HCT116 (cell line): Measurements from ENCODE around the gene ZNF417. TPM values are rescaled to one million over a fixed set of nuclear protein-coding genes. Genes with fewer than 3 reads are reported as not detected.

Source experiments
- ATAC-seq: fragments of 200-7000 bp; cut with Tn5 transposase; 2 replicates; pipeline ENCODE4 v1.9.1; 2020; ENCODE audit warnings: mild to moderate bottlenecking, moderate library complexity
- BruUV-seq: library from RNA; stranded (reverse); fragments of 400-500 nt; replicated peaks from 2 replicates; lab custom pipeline; 2021; lab: Mats Ljungman, UMichigan
- CTCF ChIA-PET: fragments of 300-600 bp; sonication (Branson Sonifier 250); formaldehyde crosslinking; loops from one replicate; lab custom pipeline; 2021; ENCODE audit warnings: antibody characterized with exemption; lab: Charles Lee
- POLR2A ChIA-PET: fragments of 300-600, 350-600 bp; sonication (Branson Sonifier 250); formaldehyde crosslinking; loops from one replicate; lab custom pipeline; 2021; ENCODE audit warnings: antibody characterized with exemption; lab: Charles Lee
- RAD21 ChIA-PET, 2 experiments: fragments of 300-600 bp; sonication (Branson Sonifier 250); formaldehyde crosslinking; loops; one replicate each; lab custom pipeline; 2023; ENCODE audit warnings: low total read pairs in 2 of 2; ENCODE audit not compliant: uncharacterized antibody in 2 of 2, unreplicated experiment in 2 of 2, low non-redundant PET in 1 of 2; lab: Charles Lee
- DNase-seq: peaks from one replicate; pipeline ENCODE4 v3.0.0-alpha.2; 2010; ENCODE audit warnings: low read depth, low spot score
- H2AFZ ChIP-seq: fragments of 200-600 bp; shearing (Covaris generic), sonication (generic); 2 replicates; pipeline ENCODE4 v1.6.1; 2017; ENCODE audit warnings: low read depth, mixed run types, mixed read lengths, antibody characterized with exemption, low read length; ENCODE audit not compliant: poor library complexity, severe bottlenecking
- H3K27ac ChIP-seq: 2 replicates; pipeline ENCODE4 v1.5.1; 2012; ENCODE audit warnings: low read depth, low read length
- H3K27me3 ChIP-seq: fragments of 200-600 bp; sonication (generic); 2 replicates; pipeline ENCODE4 v1.6.1; 2016; ENCODE audit warnings: mixed run types, low read length, mixed read lengths; ENCODE audit not compliant: insufficient read depth
- H3K36me3 ChIP-seq, 2 experiments: fragments of 200-500 bp in 1 of 2; fragments of 200-600 bp in 1 of 2; sonication (Bioruptor generic) in 1 of 2; sonication (generic) in 1 of 2; 2 replicates each; pipeline versions ENCODE4 v1.5.1 to v1.6.1; 2014 to 2016; ENCODE audit warnings: low read length in 2 of 2, inconsistent platforms in 1 of 2, mixed read lengths in 1 of 2, mixed run types in 1 of 2; ENCODE audit not compliant: insufficient read depth in 2 of 2, control insufficient read depth in 1 of 2
- H3K4me1 ChIP-seq, 2 experiments: fragments of 200-600 bp in 1 of 2; sonication (generic) in 1 of 2; 2 replicates each; pipeline versions ENCODE4 v1.5.1 to v1.6.1; 2012 to 2017; ENCODE audit warnings: low read length in 2 of 2, inconsistent platforms in 1 of 2, mild to moderate bottlenecking in 1 of 2, mixed read lengths in 1 of 2, mixed run types in 1 of 2, moderate library complexity in 1 of 2; ENCODE audit not compliant: insufficient read depth in 2 of 2, control insufficient read depth in 1 of 2
- H3K4me2 ChIP-seq: fragments of 200-600 bp; sonication (generic); 2 replicates; pipeline ENCODE4 v1.6.1; 2017; ENCODE audit warnings: mixed run types, low read length, mixed read lengths
- H3K4me3 ChIP-seq, 2 experiments: fragments of 200-600 bp in 1 of 2; sonication (generic) in 1 of 2; replicated peaks in 1 of 2; 2 replicates each; pipeline ENCODE4 v1.5.1; 2011 to 2016; ENCODE audit warnings: low read length in 2 of 2, control low read depth in 1 of 2, low read depth in 1 of 2, mild to moderate bottlenecking in 1 of 2, mixed read lengths in 1 of 2, mixed run types in 1 of 2
- H3K79me2 ChIP-seq: fragments of 200-600 bp; sonication (generic); 2 replicates; pipeline ENCODE4 v1.6.1; 2017; ENCODE audit warnings: mild to moderate bottlenecking, mixed run types, low read length, moderate library complexity, mixed read lengths; ENCODE audit not compliant: insufficient read depth
- H3K9ac ChIP-seq: fragments of 200-600 bp; sonication (generic); 2 replicates; pipeline ENCODE4 v1.6.1; 2016; ENCODE audit warnings: low read length, mixed read lengths
- H3K9me2 ChIP-seq: fragments of 200-600 bp; sonication (generic), shearing (Covaris generic); 2 replicates; pipeline ENCODE4 v1.6.1; 2017; ENCODE audit warnings: mixed run types, mild to moderate bottlenecking, moderate library complexity; ENCODE audit not compliant: insufficient read depth
- H3K9me3 ChIP-seq, 2 experiments: fragments of 200-500 bp in 1 of 2; fragments of 200-600 bp in 1 of 2; sonication (Bioruptor generic) in 1 of 2; sonication (generic) in 1 of 2; 2 replicates each; pipeline ENCODE4 v1.6.1; 2014 to 2017; ENCODE audit warnings: low read length in 2 of 2, mixed read lengths in 2 of 2, inconsistent platforms in 1 of 2, low read depth in 1 of 2, mild to moderate bottlenecking in 1 of 2, mixed run types in 1 of 2, moderate library complexity in 1 of 2; ENCODE audit not compliant: control insufficient read depth in 1 of 2, insufficient read depth in 1 of 2
- H4K20me1 ChIP-seq: fragments of 200-600 bp; sonication (generic), shearing (Covaris generic); 2 replicates; pipeline ENCODE4 v1.6.1; 2017; ENCODE audit warnings: mixed run types, mild to moderate bottlenecking, moderate library complexity; ENCODE audit not compliant: insufficient read depth
- ATF3 ChIP-seq: IDR thresholded peaks from 2 replicates; pipeline ENCODE4 v1.6.1; 2012
- CBX3 ChIP-seq: IDR thresholded peaks from 2 replicates; pipeline ENCODE4 v1.6.1; 2012; ENCODE audit warnings: low read depth
- CEBPB ChIP-seq: IDR thresholded peaks from 2 replicates; pipeline ENCODE4 v1.6.1; 2012; ENCODE audit warnings: low read depth
- EGR1 ChIP-seq: IDR thresholded peaks from 2 replicates; pipeline ENCODE4 v1.6.1; 2012; ENCODE audit warnings: low read depth
- ELF1 ChIP-seq: IDR thresholded peaks from 2 replicates; pipeline ENCODE4 v1.6.1; 2012; ENCODE audit warnings: low read depth, borderline replicate concordance
- EZH2 ChIP-seq: fragments of 200-600 bp; sonication (generic); IDR thresholded peaks from 2 replicates; pipeline ENCODE4 v1.6.1; 2017; ENCODE audit warnings: antibody characterized with exemption, mixed run types
- EZH2phosphoT487 ChIP-seq: fragments of 200-600 bp; IDR thresholded peaks from 2 replicates; pipeline ENCODE4 v1.6.1; 2018; ENCODE audit warnings: antibody characterized with exemption, borderline replicate concordance
- FOSL1 ChIP-seq: IDR thresholded peaks from 2 replicates; pipeline ENCODE4 v1.6.1; 2012; ENCODE audit warnings: low read depth
- JUND ChIP-seq: IDR thresholded peaks from 2 replicates; pipeline ENCODE4 v1.6.1; 2012
- POLR2A ChIP-seq: IDR thresholded peaks from 2 replicates; pipeline ENCODE4 v1.7.0; 2011; ENCODE audit warnings: borderline replicate concordance; ENCODE audit not compliant: insufficient read depth, insufficient read length; ENCODE audit errors: extremely low read depth
- POLR2AphosphoS5 ChIP-seq: IDR thresholded peaks from 2 replicates; pipeline ENCODE4 v1.6.1; 2011; ENCODE audit warnings: mild to moderate bottlenecking, low read depth, low read length, moderate library complexity
- REST ChIP-seq: IDR thresholded peaks from 2 replicates; pipeline ENCODE4 v1.6.1; 2012; ENCODE audit warnings: low read depth
- SIN3A ChIP-seq: IDR thresholded peaks from 2 replicates; pipeline ENCODE4 v1.6.1; 2012; ENCODE audit warnings: low read depth
- SP1 ChIP-seq: IDR thresholded peaks from 2 replicates; pipeline ENCODE4 v1.6.1; 2012; ENCODE audit warnings: low read depth
- TCF7L2 ChIP-seq: IDR thresholded peaks from 2 replicates; pipeline ENCODE4 v1.7.0; 2011; ENCODE audit warnings: borderline replicate concordance, inconsistent platforms; ENCODE audit not compliant: insufficient read depth, insufficient read length; ENCODE audit errors: extremely low read depth
- YY1 ChIP-seq: IDR thresholded peaks from 2 replicates; pipeline ENCODE4 v1.6.1; 2011; ENCODE audit warnings: low read length, low read depth, moderate library complexity, mild to moderate bottlenecking; ENCODE audit not compliant: insufficient replicate concordance; ENCODE audit errors: extremely low read depth
- ZBTB33 ChIP-seq: IDR thresholded peaks from 2 replicates; pipeline ENCODE4 v1.6.1; 2011; ENCODE audit warnings: mild to moderate bottlenecking, low read length, moderate library complexity; ENCODE audit not compliant: insufficient replicate concordance; ENCODE audit errors: extremely low read depth
- ZFX ChIP-seq: fragments of 450-650 bp; IDR thresholded peaks from 2 replicates; pipeline ENCODE4 v1.6.1; 2017
- intact Hi-C: fragments of 100-400 bp; cut with micrococcal nuclease; formaldehyde crosslinking; loops from 2 replicates; pipeline ENCODE4 v1.10.0; 2022
- total RNA-seq: library from RNA; stranded (reverse); gene quantifications from one replicate; pipeline ENCODE4 v1.2.1, GENCODE V29; 2021; ENCODE audit not compliant: unreplicated experiment
- TF ChIP-seq, protein P1 (sequence below): IDR thresholded peaks from 2 replicates; pipeline ENCODE4 v1.6.1; 2012
- TF ChIP-seq, protein P2 (sequence below), 3 experiments: fragments of 200-600 bp in 1 of 3; sonication (generic) in 1 of 3; IDR thresholded peaks in 2 of 3; conservative IDR thresholded peaks in 1 of 3; 2 replicates each; pipeline ENCODE4 v1.5.1; 2012 to 2017; ENCODE audit warnings: low read depth in 2 of 3, low read length in 2 of 3, antibody characterized with exemption in 1 of 3, borderline replicate concordance in 1 of 3, control low read depth in 1 of 3, mild to moderate bottlenecking in 1 of 3, mixed read lengths in 1 of 3, mixed run types in 1 of 3, moderate library complexity in 1 of 3; ENCODE audit not compliant: insufficient read depth in 1 of 3

The ZNF417 gene
- total RNA-seq, 1 experiment from 2014 or later: 6.8 TPM

DNA sequence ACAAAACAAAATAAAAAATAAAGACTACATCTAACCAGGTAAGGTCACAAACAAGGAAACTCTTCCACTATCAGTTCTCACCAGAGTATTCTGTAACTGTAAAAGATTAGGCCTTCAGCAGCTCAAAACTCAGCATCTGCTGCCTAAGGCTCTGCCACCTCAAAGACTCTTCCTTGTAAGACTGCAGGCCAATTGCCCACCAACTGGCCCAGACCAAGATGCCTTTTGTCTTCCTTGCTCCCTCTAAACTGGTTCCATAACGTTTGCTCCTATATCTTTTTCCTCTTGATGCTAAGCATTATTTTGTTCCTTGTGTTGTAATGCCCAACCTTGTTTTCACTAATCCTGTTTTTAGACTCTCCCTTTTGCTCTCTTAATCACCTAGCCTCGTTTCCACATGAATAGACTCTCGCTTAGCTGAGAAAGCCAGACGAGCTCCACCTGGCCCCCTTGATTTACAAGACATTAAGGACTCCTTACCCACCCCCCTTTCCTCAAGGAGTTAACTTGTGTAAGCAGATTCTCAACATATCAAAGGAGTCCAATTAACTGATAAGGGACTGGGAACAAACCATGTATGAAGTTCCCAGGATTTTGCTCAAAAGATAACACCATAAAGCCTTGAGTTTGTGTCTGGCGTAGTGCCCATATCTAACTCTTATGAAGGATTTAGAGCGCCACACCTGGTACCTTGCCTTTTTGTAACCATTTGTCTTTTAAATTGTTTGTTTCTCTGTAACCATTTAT lies 29.0 kb downstream of the ZNF417 start:
- DNase-seq (no peak), ATAC-seq (no peak)
- POLR2A ChIA-PET: no interaction called here
- Histone ChIP-seq H3K27me3 (no peaks in the 10 kb centered on the region), H3K4me1 (no peaks in the 10 kb centered on the region), H3K36me3 (no peaks in the 10 kb centered on the region), H3K9me3 (peaks cover 0 to 16% of the 10 kb centered on the region in 2 experiments; a peak in 1 of 4 replicates), H3K4me3 (no peak overlapping the region), H4K20me1 (no peaks in the 10 kb centered on the region), H3K27ac (no peak overlapping the region), H3K9me2 (no peaks in the 10 kb centered on the region), H2AFZ (no peak overlapping the region), H3K9ac (no peak overlapping the region), H3K79me2 (no peaks in the 10 kb centered on the region), H3K4me2 (no peak overlapping the region)
- no TSS peak for BruUV-seq
- TF ChIP-seq POLR2AphosphoS5 (no peak), EZH2phosphoT487 (no peak), ELF1 (no peak), CBX3 (no peak), TCF7L2 (no peak), SIN3A (no peak), EZH2 (no peak), ZBTB33 (no peak), ZFX (no peak), SP1 (no peak), REST (no peak), YY1 (no peak), POLR2A (no peak), ATF3 (no peak), CEBPB (no peak), JUND (no peak), EGR1 (no peak), FOSL1 (no peak)
- TF ChIP-seq, protein P1, sequence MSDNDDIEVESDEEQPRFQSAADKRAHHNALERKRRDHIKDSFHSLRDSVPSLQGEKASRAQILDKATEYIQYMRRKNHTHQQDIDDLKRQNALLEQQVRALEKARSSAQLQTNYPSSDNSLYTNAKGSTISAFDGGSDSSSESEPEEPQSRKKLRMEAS: no peak
- TF ChIP-seq, protein P2, sequence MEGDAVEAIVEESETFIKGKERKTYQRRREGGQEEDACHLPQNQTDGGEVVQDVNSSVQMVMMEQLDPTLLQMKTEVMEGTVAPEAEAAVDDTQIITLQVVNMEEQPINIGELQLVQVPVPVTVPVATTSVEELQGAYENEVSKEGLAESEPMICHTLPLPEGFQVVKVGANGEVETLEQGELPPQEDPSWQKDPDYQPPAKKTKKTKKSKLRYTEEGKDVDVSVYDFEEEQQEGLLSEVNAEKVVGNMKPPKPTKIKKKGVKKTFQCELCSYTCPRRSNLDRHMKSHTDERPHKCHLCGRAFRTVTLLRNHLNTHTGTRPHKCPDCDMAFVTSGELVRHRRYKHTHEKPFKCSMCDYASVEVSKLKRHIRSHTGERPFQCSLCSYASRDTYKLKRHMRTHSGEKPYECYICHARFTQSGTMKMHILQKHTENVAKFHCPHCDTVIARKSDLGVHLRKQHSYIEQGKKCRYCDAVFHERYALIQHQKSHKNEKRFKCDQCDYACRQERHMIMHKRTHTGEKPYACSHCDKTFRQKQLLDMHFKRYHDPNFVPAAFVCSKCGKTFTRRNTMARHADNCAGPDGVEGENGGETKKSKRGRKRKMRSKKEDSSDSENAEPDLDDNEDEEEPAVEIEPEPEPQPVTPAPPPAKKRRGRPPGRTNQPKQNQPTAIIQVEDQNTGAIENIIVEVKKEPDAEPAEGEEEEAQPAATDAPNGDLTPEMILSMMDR (IDR thresholded peaks at IDR 0.05 in 2 of 3, conservative IDR thresholded peaks at IDR 0.05 in 1 of 3; ENCODE audit: borderline replicate concordance in 1 of 3, insufficient read depth in 1 of 3, low read depth in 2 of 3, low read length in 2 of 3): no peak
- intact Hi-C loops: no loop called here
- RAD21 ChIA-PET: no interaction called here
- CTCF ChIA-PET: no interaction called here
